GF-D8 (cell line): ENCODE measurements around the gene MFAP1.
"Not testable (repeated sequence)": the region's sequence is repeated elsewhere in the genome, so short reads cannot be mapped to it uniquely, and the experiment has no call there.

Source experiments
- DNase-seq: peaks from one replicate; lab custom pipeline; 2025; lab: John Stamatoyannopoulos, UW

MFAP1 gene

GRCh38 chr15:43824302-43825246 is at the start of gene MFAP1:
Gene MFAP1 (minus strand): TSS chr15:43824690. CDS start chr15:43824569, 121 bp downstream.
- peak; percentile 88 for DNase-seq

- DNase-seq: no peak
Measured at GRCh38 chr15:43873651-43874050, 49.2 kb upstream of the MFAP1 start.

- DNase-seq: no peak
Measured at GRCh38 chr15:43872416-43873020, 48.0 kb upstream of the MFAP1 start.

GRCh38 chr15:43871835-43872234 is 47.3 kb upstream of the MFAP1 start:
- no peak for DNase-seq

DNA sequence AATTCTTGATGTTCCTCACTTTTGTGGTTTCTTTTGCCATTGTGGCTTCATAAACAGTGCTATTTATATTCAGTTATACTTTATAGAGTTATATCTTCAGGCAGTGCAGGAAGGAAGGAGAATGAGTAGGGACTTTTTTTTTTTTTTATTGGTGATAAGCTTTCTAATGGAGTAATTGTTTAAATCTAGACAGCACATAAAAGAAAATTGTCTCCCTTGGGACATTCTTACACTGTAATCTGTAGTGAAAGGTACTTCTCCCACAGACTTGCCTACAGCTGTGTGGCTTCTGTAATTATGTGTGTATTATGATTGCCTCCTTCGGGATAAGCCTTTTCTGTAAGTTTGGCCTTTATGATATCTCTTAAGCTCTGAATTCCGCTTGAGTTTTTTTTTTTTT is 43.9 kb upstream of the MFAP1 start:
- DNase-seq: no peak

DNA sequence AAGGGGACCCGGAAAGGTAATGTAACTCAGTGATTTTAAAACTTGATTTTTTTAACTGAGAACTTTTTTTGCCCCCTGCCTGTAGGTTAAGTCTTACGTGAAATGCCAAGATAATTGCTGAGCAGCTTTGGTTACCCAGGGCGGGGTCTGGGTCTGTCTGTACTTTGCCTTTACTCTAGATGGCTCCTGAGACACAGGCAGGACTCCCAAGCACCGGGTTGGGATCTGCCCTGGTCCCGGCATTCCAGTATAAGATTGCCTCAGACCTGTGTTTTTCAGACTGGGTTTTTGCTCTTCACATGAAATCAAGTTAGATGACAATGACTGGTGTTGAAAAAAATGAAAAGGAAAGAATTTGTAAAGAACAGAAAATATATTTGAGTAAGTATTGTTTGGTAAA is 42.6 kb upstream of the MFAP1 start:
- no peak for DNase-seq

GRCh38 chr15:43866636-43867035 is 42.1 kb upstream of the MFAP1 start:
- not testable (repeated sequence) for DNase-seq

DNA sequence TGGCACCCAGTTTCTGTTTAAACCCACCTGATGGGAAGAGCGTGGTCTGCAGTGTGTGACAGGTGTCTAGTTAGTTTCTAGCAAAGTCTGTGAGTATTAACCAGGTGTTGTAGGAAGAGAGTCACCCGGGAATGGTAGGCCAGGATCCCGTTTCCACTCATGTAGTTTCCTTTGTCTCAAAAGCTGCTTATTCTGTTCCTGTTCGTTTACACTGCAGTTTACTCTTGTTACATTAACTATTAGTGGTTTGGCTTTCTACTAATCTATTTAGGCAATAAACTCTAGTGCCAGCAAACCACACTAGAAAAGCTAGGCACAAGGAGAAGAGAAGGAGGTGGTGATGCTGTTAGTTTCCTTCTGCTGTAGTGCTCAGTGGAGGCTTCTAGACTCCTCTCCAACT is 35.1 kb upstream of the MFAP1 start:
- no peak for DNase-seq

DNA sequence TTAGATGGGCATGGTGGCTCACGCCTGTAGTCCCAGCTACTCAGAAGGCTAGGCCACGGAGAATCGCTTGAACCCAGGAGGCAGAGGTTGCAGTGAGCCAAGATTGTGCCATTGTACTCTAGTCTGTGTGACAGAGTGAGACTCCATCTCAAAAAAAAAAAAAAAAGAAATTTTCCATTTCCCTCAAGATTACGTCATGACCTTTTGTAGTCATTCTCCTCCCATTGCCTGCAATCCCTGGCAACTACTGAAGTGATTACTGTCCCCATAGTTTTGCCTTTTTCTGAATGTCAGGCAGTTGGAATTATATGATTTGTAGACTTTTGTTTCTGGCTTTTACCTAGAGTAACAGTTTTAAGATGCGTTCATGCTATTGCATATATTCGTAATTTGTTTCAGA is 30.3 kb upstream of the MFAP1 start:
- no peak for DNase-seq

GRCh38 chr15:43852607-43853006 is 28.1 kb upstream of the MFAP1 start:
- no peak for DNase-seq

GRCh38 chr15:43851251-43851650 is 26.8 kb upstream of the MFAP1 start:
- DNase-seq: no peak

DNA sequence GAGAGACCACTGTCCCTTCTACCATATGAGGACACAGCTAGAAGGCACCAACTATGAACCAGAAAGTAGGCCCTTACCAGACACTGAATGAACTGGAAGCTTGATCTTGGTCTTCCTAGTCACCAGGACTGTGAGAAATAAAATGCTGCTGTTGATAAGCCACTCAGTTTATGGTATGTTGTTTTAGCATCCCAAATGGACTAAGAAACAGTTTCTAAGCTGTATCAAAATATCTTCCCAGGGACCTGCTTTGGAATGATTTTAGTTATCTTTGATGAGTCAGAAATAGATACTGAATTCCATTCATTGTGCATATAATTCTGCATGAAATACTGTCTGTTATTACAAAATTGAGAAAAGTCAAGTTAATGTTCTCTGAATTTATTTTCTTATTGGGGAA is 20.9 kb upstream of the MFAP1 start:
- DNase-seq: no peak

DNA sequence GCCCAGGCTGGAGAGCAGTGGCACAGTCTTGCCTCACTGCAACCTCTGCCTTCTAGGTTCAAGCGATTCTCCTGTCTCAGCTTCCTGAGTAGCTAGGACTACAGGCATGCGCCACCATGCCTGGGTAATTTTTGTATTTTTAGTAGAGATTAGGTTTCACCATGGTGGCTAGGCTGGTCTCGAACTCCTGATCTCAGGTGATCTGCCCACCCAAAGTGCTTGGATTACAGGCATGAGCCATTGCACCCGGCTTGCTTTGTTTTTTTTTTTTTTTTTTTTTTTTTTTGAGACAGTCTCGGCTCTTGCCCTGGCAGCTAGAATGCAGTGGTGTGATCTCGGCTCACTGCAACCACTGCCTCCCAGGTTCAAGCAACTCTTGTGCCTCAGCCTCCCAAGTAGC is 8.0 kb upstream of the MFAP1 start:
- not testable (repeated sequence) for DNase-seq

GRCh38 chr15:43831519-43832052 is 7.1 kb upstream of the MFAP1 start:
- DNase-seq: not testable (repeated sequence)

DNA sequence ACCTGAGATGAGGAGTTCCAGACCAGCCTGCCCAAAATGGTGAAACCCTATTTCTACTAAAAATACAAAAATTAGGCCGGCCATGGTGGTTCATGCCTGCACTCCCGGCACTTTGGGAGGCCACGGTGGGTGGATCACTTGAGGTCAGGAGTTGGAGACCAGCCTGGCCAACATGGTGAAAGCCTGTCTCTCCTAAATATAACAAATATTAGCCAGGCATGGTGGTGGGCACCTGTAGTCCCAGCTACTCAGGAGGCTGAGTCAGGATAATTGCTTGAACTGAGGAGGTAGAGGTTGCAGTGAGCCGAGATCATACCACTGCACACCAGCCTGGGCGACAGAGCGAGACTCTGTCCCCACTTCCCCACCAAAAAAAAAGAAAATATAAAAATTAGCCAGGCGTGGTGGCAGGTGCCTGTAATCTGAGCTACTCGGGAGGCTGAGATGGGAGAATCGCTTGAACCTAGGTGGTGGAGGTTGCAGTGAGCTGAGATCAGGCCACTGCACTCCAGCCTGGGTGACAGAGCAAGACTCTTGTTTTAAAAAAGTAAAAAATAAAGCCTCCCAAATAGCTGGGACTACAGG is 6.3 kb upstream of the MFAP1 start:
- not testable (repeated sequence) for DNase-seq

DNA sequence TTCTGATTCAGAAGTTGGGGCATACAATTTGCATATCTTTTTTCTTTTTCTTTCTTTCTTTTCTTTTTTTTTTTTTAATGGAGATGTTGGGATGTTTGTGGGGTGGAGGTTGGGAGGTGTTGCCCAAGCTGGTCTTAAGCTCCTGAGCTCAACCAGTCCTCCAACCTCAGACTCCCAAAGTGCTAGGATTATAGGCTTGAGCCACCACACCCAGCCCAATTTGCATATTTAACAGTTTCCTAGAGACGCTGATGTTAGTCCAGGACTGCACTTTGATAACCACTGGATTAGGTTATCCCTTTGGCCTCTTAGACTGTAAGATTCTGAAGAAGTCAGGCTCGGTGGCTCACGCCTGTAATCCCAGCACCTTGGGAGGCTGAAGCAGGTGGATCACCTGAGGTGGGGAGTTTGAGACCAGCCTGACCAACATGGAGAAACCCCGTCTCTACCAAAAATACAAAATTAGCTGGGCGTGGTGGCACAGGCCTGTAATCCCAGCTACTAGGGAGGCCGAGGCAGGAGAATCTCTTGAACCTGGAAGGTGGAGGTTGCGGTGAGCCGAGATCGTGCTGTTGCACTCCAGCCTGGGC is 5.6 kb upstream of the MFAP1 start:
- not testable (repeated sequence) for DNase-seq

GRCh38 chr15:43828061-43828657 is 3.7 kb upstream of the MFAP1 start:
- DNase-seq: no peak

DNA sequence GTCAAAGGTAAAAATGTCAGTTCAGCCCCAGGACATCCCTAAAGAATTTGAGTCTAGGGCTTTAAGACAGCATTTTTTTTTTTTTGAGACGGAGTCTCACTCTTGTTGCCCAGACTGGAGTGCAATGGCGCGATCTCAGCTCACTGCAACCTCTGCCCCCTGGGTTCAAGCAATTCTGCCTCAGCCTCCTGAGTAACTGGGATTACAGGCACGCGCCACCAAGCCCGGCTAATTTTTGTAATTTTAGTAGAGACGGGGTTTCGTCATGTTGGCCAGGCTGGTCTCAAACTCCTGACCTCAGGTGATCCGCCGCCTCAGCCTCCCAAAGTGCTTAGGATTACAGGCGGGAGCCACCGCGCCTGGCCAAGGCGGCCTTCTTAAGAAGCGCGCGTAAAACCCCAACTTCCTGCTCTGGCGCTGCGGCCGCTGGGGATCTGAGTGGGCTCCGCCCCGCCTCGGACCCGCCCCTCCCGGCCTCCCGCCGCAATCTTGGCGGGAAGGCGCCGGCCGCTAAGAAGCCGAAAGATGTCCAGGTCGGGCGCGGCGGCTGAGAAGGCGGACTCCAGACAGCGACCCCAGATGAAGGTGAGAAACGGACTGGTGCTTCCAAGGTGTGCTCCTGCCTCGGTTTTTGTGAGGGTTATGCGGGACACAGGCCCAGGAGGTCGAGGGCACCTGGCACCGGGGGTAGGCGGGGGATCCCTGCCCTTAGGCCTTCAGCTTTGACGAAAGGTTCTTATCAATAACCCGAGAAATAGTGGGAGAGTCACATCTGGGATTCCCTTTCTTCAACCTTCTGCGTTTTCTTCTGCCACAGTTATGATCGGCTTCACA is 2.2 kb upstream of the MFAP1 start, which contains the start of gene WDR76:
WDR76 (plus strand) TSS at position 495 of the 834 bp plus-strand sequence; CDS start at position 526, 31 bp downstream.
- peak; percentile 26 for DNase-seq

- DNase-seq: no peak
Measured at GRCh38 chr15:43826029-43826507, 1.6 kb upstream of the MFAP1 start.

DNA sequence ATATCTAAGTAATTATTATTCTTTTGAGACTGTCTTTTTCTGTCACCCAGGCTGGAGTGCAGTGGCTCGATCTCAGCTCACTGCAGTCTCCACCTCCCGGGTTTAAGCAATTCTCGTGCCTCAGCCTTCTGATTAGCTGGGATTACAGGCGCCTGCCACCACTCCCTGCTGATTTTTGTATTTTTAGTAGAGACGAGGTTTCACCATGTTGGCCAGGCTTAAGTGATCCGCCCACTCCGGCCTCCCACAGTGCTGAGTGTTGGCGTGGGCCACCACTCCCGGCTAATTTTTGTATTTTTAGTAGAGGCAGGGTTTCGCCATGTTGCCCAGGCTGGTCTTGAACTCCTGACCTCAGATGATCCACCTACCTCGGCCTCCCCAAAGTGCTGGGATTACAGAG is 815 bp upstream of the MFAP1 start:
- not testable (repeated sequence) for DNase-seq

GRCh38 chr15:43821505-43821904 is 3.0 kb downstream of the MFAP1 start:
- no peak for DNase-seq
